Endothelial cell of umbilical vein (primary cell): ENCODE data around the gene DLEC1. TPM values are rescaled to one million over a fixed set of nuclear protein-coding genes. Genes with fewer than 3 reads are reported as not detected.

Source experiments
- BruUV-seq: library from RNA; stranded (reverse); fragments of 400-500 nt; replicated peaks from 2 replicates; lab custom pipeline; 2021; lab: Mats Ljungman, UMichigan
- CTCF ChIA-PET: fragments of 300-600, 350-600 bp; sonication (Branson Sonifier 250); formaldehyde crosslinking; loops from one replicate; lab custom pipeline; 2021; ENCODE audit warnings: antibody characterized with exemption, inconsistent platforms; lab: Charles Lee
- POLR2A ChIA-PET: fragments of 300-600, 350-600 bp; sonication (Branson Sonifier 250); formaldehyde crosslinking; loops from one replicate; lab custom pipeline; 2021; ENCODE audit warnings: antibody characterized with exemption, inconsistent platforms; lab: Charles Lee
- DNase-seq: peaks from one replicate; pipeline ENCODE4 v3.0.0-alpha.2; 2011; ENCODE audit warnings: low read depth, low spot score
- FAIRE-seq: peaks from 2 replicates; lab custom pipeline; 2011; peaks lifted over from hg19 to GRCh38; lab: Jason Lieb, UNC
- H2AFZ ChIP-seq: 2 replicates; pipeline ENCODE4 v1.6.0; 2012; ENCODE audit warnings: low read depth, low read length, control low read depth, inconsistent platforms
- H3K27ac ChIP-seq: 2 replicates; pipeline ENCODE4 v1.5.1; 2011; ENCODE audit warnings: low read depth, mild to moderate bottlenecking, control low read depth, low read length, moderate library complexity; ENCODE audit not compliant: insufficient read depth
- H3K27me3 ChIP-seq, 2 experiments: 2 replicates each; pipeline versions ENCODE4 v1.6.0 to v1.6.1; 2011; ENCODE audit warnings: low read length in 2 of 2, mixed read lengths in 1 of 2; ENCODE audit not compliant: control insufficient read depth in 2 of 2, insufficient read depth in 2 of 2
- H3K36me3 ChIP-seq, 2 experiments: 2 replicates in 1 of 2; 3 replicates in 1 of 2; pipeline ENCODE4 v1.5.1; 2011; ENCODE audit warnings: low read length in 2 of 2, mild to moderate bottlenecking in 1 of 2, moderate library complexity in 1 of 2; ENCODE audit not compliant: control insufficient read depth in 2 of 2, insufficient read depth in 2 of 2; ENCODE audit errors: extremely low read depth in 1 of 2
- H3K4me1 ChIP-seq: 3 replicates; pipeline ENCODE4 v1.5.1; 2011; ENCODE audit warnings: mild to moderate bottlenecking, low read length; ENCODE audit not compliant: control insufficient read depth, insufficient read depth; ENCODE audit errors: extremely low read depth
- H3K4me2 ChIP-seq: 2 replicates; pipeline ENCODE4 v1.6.1; 2011; ENCODE audit warnings: low read length, control low read depth, mixed read lengths; ENCODE audit not compliant: insufficient read depth
- H3K4me3 ChIP-seq, 3 experiments: fragments of 200-600 bp in 1 of 3; sonication (generic), shearing (Covaris generic) in 1 of 3; replicated peaks in 1 of 3; 2 replicates each; pipeline ENCODE4 v1.5.1; 2011 to 2016; ENCODE audit warnings: control low read depth in 3 of 3, low read length in 3 of 3, mild to moderate bottlenecking in 2 of 3, inconsistent platforms in 1 of 3, low read depth in 1 of 3, moderate library complexity in 1 of 3; ENCODE audit not compliant: insufficient read depth in 1 of 3
- H3K79me2 ChIP-seq: 2 replicates; pipeline ENCODE4 v1.6.0; 2012; ENCODE audit warnings: low read length, inconsistent platforms; ENCODE audit not compliant: control insufficient read depth, insufficient read depth
- H3K9ac ChIP-seq: replicated peaks from 2 replicates; pipeline ENCODE3; 2011; ENCODE audit warnings: low read length, control low read depth; ENCODE audit not compliant: insufficient read depth; ENCODE audit errors: extremely low read depth
- H3K9me1 ChIP-seq: replicated peaks from 3 replicates; pipeline ENCODE4 v1.6.0; 2011; ENCODE audit warnings: mild to moderate bottlenecking, low read length; ENCODE audit not compliant: control insufficient read depth, insufficient read depth; ENCODE audit errors: extremely low read depth
- H3K9me3 ChIP-seq: replicated peaks from 2 replicates; pipeline ENCODE4 v1.5.1; 2012; ENCODE audit warnings: low read length, inconsistent platforms; ENCODE audit not compliant: control insufficient read depth, insufficient read depth
- H4K20me1 ChIP-seq: replicated peaks from 2 replicates; pipeline ENCODE3; 2011; ENCODE audit warnings: mild to moderate bottlenecking, low read length; ENCODE audit not compliant: control insufficient read depth, insufficient read depth; ENCODE audit errors: extremely low read depth
- EZH2 ChIP-seq: IDR thresholded peaks from 2 replicates; pipeline ENCODE4 v1.6.1; 2012; ENCODE audit warnings: borderline replicate concordance, low read depth, mild to moderate bottlenecking, moderate library complexity, low read length, inconsistent platforms; ENCODE audit not compliant: severe bottlenecking
- FOS ChIP-seq: IDR thresholded peaks from 2 replicates; pipeline ENCODE4 v1.6.1; 2011; ENCODE audit warnings: mild to moderate bottlenecking, low read length, moderate library complexity, borderline replicate concordance; ENCODE audit not compliant: insufficient read depth
- JUN ChIP-seq: IDR thresholded peaks from 2 replicates; pipeline ENCODE4 v1.6.1; 2011; ENCODE audit warnings: borderline replicate concordance, low read depth; ENCODE audit not compliant: insufficient read length, insufficient read depth
- MYC ChIP-seq: IDR thresholded peaks from one replicate; pipeline ENCODE4 v1.6.1; 2011; ENCODE audit warnings: mild to moderate bottlenecking, low read depth, low read length
- POLR2A ChIP-seq: IDR thresholded peaks from 2 replicates; pipeline ENCODE4 v1.6.1; 2012; ENCODE audit warnings: low read depth, mild to moderate bottlenecking, control low read depth, low read length
- POLR2AphosphoS5 ChIP-seq: IDR thresholded peaks from 2 replicates; pipeline ENCODE4 v1.6.1; 2012; ENCODE audit warnings: low read depth, mild to moderate bottlenecking, control low read depth, low read length, moderate library complexity; ENCODE audit not compliant: insufficient read depth
- dilution Hi-C: fragments of 300-500 bp; cut with MboI; formaldehyde crosslinking; loops from one replicate; pipeline ENCODE4 v1.15.0; 2019; ENCODE audit warnings: low sequenced_read_pairs; ENCODE audit not compliant: extremely low pct_ligation_motif_present
- intact Hi-C: fragments of 100-400 bp; cut with micrococcal nuclease; formaldehyde crosslinking; loops from one replicate; pipeline ENCODE4 v1.10.0; 2022
- polyA plus RNA-seq, 4 experiments: library from polyadenylated mRNA; depleted of rRNA in 3 of 4; stranded (reverse) in 3 of 4; unstranded in 1 of 4; fragments of >200 nt; gene quantifications; 2 replicates each; pipeline versions ENCODE4 v1.2.1 to v1.2.3, GENCODE V29; 2011 to 2012; ENCODE audit warnings: missing spikeins in 1 of 4
- total RNA-seq: library from RNA; stranded (reverse); gene quantifications from 2 replicates; pipeline ENCODE4 v1.2.3, GENCODE V29; 2021
- TF ChIP-seq, protein P1 (sequence below), 2 donors: IDR thresholded peaks; 1 replicate in 1 of 2; 2 replicates in 1 of 2; pipeline ENCODE4 v1.5.1; 2011; ENCODE audit warnings: low read length in 2 of 2, mild to moderate bottlenecking in 2 of 2, moderate library complexity in 2 of 2, control low read depth in 1 of 2, inconsistent platforms in 1 of 2, low read depth in 1 of 2; ENCODE audit not compliant: insufficient read depth in 1 of 2; ENCODE audit errors: extremely low read depth in 1 of 2
- TF ChIP-seq, protein P2 (sequence below): IDR thresholded peaks from 2 replicates; pipeline ENCODE4 v1.6.1; 2011; ENCODE audit not compliant: insufficient read depth, insufficient read length

Gene DLEC1
- total and polyA plus RNA-seq, 2 donors (not counting 3 experiments of a cell fraction or from before 2014, with no cell fraction given): not detected

DNA sequence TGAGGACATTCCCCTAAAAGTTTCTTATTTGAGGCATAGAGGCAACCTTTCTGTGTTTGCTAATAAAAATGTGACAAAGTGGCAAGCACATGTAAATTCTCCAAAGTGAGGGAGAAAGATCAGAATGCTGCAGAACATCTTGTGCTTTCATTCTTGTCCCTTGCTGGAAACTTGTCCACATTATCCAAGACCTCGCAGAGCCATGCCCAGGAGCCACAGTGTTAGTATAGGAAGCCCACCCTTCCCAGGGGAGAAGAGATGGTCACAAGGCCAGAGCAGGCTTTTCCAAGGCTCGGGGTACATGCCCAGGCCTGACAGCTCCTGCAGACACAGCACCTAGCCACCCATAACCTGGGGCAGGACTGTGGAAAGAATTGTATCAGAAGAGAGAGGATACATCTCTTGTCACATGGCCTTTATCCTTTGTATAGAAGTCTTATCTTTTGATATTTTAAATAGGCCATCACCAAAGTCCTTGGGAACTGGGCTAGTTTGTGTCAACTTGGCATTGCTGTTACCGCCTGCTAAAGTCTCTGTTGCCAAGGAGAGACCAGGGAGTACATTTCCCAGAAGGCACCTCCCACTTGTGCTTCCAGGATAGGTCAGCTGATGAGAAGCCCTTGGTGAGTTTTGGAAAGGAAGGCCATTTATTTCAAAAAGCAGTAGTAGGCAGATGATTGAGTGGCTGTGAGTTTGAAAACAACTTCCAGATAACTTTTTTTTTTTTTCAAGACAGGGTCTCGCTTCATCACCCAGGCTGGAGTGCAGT lies 10.5 kb downstream of the DLEC1 start:
- Histone ChIP-seq H3K27ac (no peak overlapping the region), H3K9ac (no peak overlapping the region), H3K79me2 (no peaks in the 10 kb centered on the region), H3K4me2 (no peak overlapping the region), H3K4me3 (no peak overlapping the region), H3K27me3 (peaks cover 5 to 15% of the 10 kb centered on the region in 2 experiments), H2AFZ (no peak overlapping the region), H3K9me3 (no peaks in the 10 kb centered on the region), H3K36me3 (no peaks in the 10 kb centered on the region), H3K9me1 (no peaks in the 10 kb centered on the region), H3K4me1 (no peaks in the 10 kb centered on the region), H4K20me1 (no peaks in the 10 kb centered on the region)
- FAIRE-seq: no peak
- no TSS peak for BruUV-seq
- no peak for TF ChIP-seq JUN
- TF ChIP-seq POLR2A: no peak
- TF ChIP-seq EZH2: no peak
- TF ChIP-seq, protein P1, sequence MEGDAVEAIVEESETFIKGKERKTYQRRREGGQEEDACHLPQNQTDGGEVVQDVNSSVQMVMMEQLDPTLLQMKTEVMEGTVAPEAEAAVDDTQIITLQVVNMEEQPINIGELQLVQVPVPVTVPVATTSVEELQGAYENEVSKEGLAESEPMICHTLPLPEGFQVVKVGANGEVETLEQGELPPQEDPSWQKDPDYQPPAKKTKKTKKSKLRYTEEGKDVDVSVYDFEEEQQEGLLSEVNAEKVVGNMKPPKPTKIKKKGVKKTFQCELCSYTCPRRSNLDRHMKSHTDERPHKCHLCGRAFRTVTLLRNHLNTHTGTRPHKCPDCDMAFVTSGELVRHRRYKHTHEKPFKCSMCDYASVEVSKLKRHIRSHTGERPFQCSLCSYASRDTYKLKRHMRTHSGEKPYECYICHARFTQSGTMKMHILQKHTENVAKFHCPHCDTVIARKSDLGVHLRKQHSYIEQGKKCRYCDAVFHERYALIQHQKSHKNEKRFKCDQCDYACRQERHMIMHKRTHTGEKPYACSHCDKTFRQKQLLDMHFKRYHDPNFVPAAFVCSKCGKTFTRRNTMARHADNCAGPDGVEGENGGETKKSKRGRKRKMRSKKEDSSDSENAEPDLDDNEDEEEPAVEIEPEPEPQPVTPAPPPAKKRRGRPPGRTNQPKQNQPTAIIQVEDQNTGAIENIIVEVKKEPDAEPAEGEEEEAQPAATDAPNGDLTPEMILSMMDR (IDR thresholded peaks at IDR 0.05; ENCODE audit: extremely low read depth in 1 of 2, insufficient read depth in 1 of 2, low read depth in 1 of 2, low read length in 2 of 2): no peak
- no peak for TF ChIP-seq POLR2AphosphoS5
- no peak for TF ChIP-seq FOS
- no peak for TF ChIP-seq MYC
- TF ChIP-seq, protein P2, sequence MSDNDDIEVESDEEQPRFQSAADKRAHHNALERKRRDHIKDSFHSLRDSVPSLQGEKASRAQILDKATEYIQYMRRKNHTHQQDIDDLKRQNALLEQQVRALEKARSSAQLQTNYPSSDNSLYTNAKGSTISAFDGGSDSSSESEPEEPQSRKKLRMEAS: no peak
- dilution Hi-C loops: no loop called here
- CTCF ChIA-PET: no interaction called here
- intact Hi-C loops: no loop called here
- no peak for DNase-seq
- POLR2A ChIA-PET: no interaction called here
